GM20431 (cell line): ENCODE data around the gene C18orf54.
"Not testable (repeated sequence)": the region's sequence is repeated elsewhere in the genome, so short reads cannot be mapped to it uniquely, and the experiment has no call there.

Source experiments
- in situ Hi-C: fragments of 300-500 bp; cut with MseI, MboI; formaldehyde crosslinking; loops from one replicate; pipeline ENCODE4 v1.15.0; 2020; ENCODE audit warnings: low sequenced_read_pairs; ENCODE audit not compliant: unreplicated experiment

C18orf54 gene

DNA sequence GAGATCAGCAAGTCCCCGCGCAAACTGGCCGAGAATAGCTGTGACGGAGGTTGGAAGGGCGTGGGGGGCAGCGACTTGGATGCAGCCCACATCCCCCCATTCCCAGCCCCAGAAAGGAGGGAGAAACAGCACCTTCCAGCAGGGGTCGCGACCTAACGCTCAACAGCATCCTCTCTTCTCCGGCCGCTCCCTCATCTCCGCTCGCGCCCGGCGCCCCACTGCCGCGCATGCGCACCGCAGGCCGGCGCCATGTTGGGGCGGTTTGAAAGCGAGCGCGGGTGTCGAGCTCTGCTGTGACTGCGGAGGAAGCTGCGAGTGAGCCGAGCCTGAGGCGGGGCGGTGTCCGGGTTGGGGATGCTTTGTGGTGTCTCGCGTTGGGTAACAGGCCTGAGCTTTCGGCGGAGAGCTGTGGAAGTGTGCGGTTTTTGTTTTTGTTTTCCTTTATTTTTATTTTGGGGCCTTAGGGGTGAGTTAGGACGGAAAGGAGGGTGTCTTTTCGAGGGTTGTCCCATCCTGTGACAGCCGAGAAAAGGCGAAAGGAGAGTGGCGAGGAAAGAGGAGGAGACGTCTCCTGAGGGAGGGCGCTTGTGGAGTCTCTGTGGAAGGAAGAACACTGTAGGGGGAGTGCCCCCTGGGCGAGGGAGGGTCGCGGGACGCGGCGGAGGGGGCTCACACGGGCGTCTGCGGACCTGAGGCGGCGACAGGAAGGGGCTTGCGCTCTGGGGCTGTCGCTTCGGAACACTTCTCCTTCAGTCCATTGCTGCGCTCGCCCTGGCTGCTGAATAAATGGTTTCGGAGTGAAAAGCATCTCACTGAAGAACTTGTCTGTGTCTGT is at the start of gene C18orf54, which contains the start of gene STARD6:
TSS of gene C18orf54 (plus strand) at position 247 of the 835 bp plus-strand sequence. CDS start 2,667 bp downstream, outside the sequence.
TSS of gene STARD6 (minus strand) at position 199 of the 835 bp plus-strand sequence. CDS start 3,285 bp downstream, outside the sequence.
- in situ Hi-C loops, result no loop called here

- in situ Hi-C loops, result not testable (repeated sequence)
Observed at GRCh38 chr18:54309564-54309963, 48.1 kb upstream of the C18orf54 start.

DNA sequence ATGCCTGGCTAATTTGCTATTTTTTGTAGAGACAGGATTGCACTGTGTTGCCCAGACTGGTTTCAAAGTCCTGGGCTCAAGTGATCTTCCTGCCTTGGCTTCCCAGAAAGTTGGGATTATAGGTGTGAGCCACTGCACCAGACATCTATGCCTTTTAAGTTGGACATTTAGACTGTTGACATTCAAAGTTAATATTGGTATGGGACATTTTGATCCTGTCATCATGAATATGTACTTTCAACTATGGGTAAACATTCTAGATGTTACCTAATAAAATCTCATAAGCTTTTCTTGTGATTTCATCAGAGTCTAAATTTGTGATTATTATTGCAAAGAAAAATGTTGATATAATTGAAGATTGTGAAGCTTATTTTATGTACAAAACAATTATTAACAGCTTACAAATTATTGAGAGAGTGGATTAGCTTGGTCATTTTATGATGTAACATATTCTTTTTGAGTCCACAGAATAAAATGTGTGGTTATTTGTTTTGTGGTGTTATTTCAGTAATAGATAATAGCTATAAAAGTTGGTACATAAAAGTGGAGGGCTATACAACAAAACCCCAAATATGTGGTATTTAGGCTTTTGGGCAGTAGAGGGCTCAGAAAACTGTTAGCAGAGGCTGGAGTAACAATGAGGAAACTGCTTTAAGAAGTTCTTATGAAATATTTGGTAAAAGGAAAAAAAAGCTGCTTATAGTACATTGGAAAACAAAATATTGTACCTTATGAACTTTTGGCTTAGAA is 41.5 kb upstream of the C18orf54 start:
- in situ Hi-C loops, result no loop called here

DNA sequence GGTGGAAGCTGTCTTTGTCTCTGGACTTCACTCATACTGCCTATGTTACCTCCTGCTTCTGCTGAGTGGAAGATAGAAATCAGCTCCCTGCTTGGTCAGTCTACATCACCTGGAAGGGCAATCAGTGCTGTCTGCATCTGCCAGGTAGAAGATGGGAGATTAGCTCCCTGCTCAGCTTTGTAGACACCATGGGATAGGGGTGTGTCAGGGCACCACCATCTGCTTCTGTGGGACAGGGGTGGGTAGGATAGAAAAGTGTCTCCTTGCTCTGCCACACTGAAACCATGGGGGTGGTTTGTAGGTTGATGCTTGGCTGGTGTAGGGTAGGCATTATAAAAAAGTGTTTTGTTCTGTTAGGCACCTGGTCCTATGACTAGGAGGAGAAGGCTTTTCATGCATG is 34.1 kb upstream of the C18orf54 start:
- in situ Hi-C loops, result no loop called here

DNA sequence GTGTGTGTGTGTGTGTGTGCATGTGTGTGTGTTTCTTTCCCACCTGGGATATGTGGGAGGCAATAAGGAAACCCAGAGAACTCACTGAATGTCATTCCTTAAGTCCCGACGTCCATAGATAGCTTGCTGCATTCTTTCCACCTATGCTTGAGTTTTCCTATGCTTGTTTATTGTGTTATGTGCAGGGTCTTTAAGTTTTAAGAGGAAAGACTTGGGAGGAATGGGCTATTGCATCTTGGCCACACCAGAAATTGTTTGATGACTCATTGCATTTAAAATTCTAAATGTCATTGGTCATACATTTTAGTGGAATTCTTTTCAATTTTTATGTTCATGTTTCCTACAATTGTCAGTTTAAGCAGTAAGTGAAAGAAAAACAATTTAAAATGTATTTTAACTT is 33.7 kb upstream of the C18orf54 start:
- in situ Hi-C loops, result no loop called here

GRCh38 chr18:54327818-54328217 is 29.9 kb upstream of the C18orf54 start:
- in situ Hi-C loops, result no loop called here

DNA sequence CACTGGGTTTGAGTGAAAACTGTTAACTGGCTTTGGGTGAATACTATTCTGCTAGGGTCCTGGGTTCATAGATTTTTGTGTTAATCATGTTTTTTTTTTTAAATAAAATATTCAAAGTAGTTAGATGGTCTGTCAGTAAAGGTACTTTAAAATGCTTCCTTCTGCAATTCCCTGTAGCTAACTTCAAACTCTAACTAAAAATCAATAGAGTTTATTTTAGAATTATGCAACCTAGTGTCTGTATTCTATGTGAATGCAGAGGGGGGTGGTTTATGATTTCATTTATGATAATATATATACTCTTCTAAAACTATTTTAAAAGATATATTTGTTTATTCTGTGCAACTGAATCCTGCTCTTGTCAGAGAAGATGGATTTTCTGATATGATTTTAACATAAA is 27.9 kb upstream of the C18orf54 start:
- in situ Hi-C loops, result no loop called here

- in situ Hi-C loops, result no loop called here
Observed at GRCh38 chr18:54330768-54331548, 26.7 kb upstream of the C18orf54 start.

- in situ Hi-C loops, result no loop called here
Observed at GRCh38 chr18:54335638-54336173, 22.0 kb upstream of the C18orf54 start.

GRCh38 chr18:54338230-54338629 is 19.5 kb upstream of the C18orf54 start:
- in situ Hi-C loops, result no loop called here

DNA sequence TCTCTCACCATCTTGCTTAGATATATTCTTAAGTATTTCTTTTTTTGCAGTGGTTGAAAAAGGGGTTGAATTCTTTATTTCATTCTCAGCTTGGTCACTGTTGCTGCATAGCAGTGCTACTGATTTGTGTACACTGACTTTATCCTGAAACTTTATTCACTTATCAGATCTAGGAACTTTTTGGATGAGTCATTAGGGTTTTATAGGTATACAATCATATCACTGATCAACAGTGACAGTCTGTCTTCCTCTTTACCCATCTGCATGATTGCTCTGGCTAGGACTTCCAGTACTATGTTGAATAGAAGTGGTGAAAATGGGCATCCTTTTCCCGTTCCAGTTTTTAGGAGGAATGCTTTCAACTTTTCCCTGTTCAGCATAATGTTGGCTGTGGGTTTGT is 6.5 kb upstream of the C18orf54 start:
- in situ Hi-C loops, result no loop called here

DNA sequence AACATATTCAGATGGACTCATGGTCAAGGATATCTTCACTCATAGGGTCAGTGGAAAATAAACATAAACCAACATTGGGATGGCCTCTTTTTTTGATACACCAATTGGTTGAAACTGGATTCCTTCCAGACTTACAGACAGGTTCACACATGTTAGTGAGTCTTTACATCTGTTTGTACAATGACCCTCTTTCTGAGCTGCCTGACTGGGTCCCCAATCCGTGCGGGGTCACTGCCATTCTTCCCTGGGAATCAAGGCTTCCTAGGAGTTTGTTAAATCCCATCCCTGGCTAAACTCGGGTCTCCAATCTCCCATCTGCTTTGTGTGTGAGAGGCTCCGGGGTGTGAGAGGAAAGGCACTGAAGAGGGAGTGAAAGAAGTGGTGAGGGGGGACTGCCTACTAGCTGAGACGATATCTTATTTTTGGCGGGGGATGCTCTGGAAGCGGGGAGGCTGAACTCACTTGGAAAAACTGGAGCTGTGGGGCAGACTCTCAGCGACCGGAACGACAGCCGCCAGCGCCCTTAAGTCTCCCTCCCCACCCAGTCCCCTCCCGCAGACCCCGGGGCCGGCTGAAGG is 535 bp upstream of the C18orf54 start:
- in situ Hi-C loops, result no loop called here

DNA sequence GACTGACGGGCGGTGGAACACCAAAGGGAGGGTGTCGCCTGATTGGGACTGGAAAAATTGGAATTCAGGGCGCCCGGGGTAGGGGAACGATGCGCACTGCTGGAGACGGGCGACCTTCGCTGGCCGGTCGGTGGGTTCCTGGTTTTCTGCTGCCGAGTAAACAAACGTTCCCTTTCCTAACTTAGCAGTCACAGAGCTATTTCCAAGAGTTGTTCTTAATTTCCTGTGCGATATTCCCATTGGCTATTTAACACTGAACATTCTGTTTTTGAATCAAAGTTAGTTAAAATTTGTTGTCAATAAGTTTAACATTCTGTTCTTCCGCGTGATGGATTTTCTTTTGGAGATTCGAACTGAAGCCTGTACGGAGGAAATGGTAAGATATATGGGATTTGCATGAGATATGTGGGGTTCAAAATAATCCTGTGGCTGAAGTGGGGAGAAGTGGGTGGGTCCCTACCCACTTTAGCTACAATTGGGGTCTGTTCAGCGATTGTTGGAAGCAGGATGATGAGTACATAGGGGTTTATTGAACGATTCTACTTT is 862 bp downstream of the C18orf54 start:
- in situ Hi-C loops, result no loop called here

DNA sequence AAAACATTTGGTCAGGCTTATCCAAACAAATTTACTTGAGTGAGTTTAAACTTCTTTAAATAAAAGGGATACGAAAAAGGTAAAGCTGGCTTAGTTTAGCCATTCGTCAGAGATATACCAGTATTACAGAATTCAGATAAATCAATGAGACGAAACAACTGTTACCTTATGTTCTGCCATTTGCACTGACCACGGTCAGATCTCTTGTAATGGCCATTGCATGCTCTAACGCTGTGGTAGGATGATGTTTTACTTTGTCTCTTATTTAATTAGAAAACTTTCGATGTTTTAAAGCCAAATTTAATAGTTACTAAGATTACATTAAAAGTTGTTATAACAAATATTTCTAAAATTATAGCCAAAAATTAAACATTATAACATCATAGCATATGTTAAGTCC is 1.5 kb downstream of the C18orf54 start:
- in situ Hi-C loops, result no loop called here

- in situ Hi-C loops, result no loop called here
Observed at GRCh38 chr18:54360406-54360805, 2.7 kb downstream of the C18orf54 start.

DNA sequence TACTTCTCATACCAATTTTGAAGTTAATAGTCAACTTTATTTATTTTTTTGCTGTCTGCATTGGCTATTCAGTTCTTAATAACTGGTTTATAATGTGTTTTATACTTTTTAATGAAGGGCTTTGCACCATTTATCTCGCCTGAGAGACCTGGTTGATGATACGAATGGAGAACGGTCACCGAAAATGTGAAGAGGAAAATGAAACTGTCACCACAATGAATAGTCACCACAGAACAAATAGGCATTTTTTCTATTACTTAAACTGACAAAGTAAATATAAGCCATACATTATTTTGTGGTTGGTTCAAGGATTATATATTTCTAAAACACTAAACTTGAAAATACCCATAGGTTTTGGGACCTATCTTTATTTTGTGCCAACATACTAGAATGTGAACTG is 20.4 kb downstream of the C18orf54 start:
- in situ Hi-C loops, result no loop called here

GRCh38 chr18:54381640-54382039 is 23.9 kb downstream of the C18orf54 start:
- in situ Hi-C loops, result no loop called here

DNA sequence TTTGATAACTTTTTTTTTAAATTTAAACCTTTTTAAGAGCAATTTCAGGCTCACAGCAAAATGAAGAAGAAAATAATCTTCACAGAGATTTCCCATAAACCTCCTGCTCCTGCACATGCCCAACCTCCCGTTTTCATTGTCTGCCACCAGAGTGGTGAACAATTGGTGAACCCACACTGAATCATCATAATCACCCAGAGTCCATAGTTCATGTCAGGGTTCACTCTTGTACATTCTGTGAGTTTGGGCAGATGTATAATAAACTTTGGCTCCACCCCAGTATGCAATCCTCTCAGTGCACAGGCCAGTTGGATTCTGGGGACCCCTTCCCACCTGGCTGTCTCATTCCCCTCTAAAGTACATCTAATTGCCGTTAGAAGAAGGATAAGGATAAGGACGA is 24.4 kb downstream of the C18orf54 start:
- in situ Hi-C loops, result no loop called here

- in situ Hi-C loops, result no loop called here
Observed at GRCh38 chr18:54382733-54383252, 25.1 kb downstream of the C18orf54 start.
